Fibroblast of lung (primary cell): ENCODE results near the gene DNAH8. TPM values are rescaled to one million over a fixed set of nuclear protein-coding genes. Genes with fewer than 3 reads are reported as not detected.

Experiments used
- DNase-seq, 2 donors: peaks; one replicate each; pipeline versions ENCODE4 v3.0.0 to v3.0.0-alpha.2; 2010; ENCODE audit warnings: low read depth in 2 of 2
- H2AFZ ChIP-seq: 2 replicates; pipeline ENCODE4 v1.5.1; 2012; ENCODE audit warnings: low read length, control low read depth, inconsistent platforms
- H3K27ac ChIP-seq: 2 replicates; pipeline ENCODE4 v1.5.1; 2011; ENCODE audit warnings: low read length, control low read depth; ENCODE audit not compliant: insufficient read depth
- H3K27me3 ChIP-seq: 2 replicates; pipeline ENCODE4 v1.5.1; 2011; ENCODE audit warnings: mild to moderate bottlenecking, low read length; ENCODE audit not compliant: control insufficient read depth, insufficient read depth
- H3K36me3 ChIP-seq: 2 replicates; pipeline ENCODE4 v1.5.1; 2011; ENCODE audit warnings: low read length; ENCODE audit not compliant: control insufficient read depth, insufficient read depth
- H3K4me1 ChIP-seq: 2 replicates; pipeline ENCODE4 v1.5.1; 2011; ENCODE audit warnings: low read length; ENCODE audit not compliant: control insufficient read depth, insufficient read depth; ENCODE audit errors: extremely low read depth
- H3K4me2 ChIP-seq: 2 replicates; pipeline ENCODE4 v1.5.1; 2011; ENCODE audit warnings: low read length, control low read depth; ENCODE audit not compliant: insufficient read depth; ENCODE audit errors: extremely low read depth
- H3K4me3 ChIP-seq, 4 experiments: fragments of 200-600 bp in 1 of 4; sonication (generic) in 1 of 4; replicated peaks in 1 of 4; 2 replicates each; pipeline ENCODE4 v1.5.1; 2011 to 2016; ENCODE audit warnings: low read length in 4 of 4, low read depth in 3 of 4, mild to moderate bottlenecking in 3 of 4, control low read depth in 2 of 4, inconsistent platforms in 1 of 4, mixed read lengths in 1 of 4; ENCODE audit not compliant: insufficient read depth in 1 of 4; ENCODE audit errors: control extremely low read depth in 1 of 4
- H3K79me2 ChIP-seq: 2 replicates; pipeline ENCODE4 v1.5.1; 2012; ENCODE audit warnings: mild to moderate bottlenecking, low read length, inconsistent platforms; ENCODE audit not compliant: control insufficient read depth, insufficient read depth
- H3K9ac ChIP-seq: 2 replicates; pipeline ENCODE4 v1.5.1; 2011; ENCODE audit warnings: mild to moderate bottlenecking, low read length, control low read depth; ENCODE audit not compliant: insufficient read depth
- H3K9me3 ChIP-seq: 2 replicates; pipeline ENCODE4 v1.5.1; 2012; ENCODE audit warnings: low read depth, low read length; ENCODE audit not compliant: control insufficient read depth, insufficient read depth
- H4K20me1 ChIP-seq: 2 replicates; pipeline ENCODE4 v1.5.1; 2011; ENCODE audit warnings: low read length; ENCODE audit not compliant: control insufficient read depth, insufficient read depth; ENCODE audit errors: extremely low read depth
- CTCF ChIP-seq, 2 donors: IDR thresholded peaks in 1 of 2; conservative IDR thresholded peaks in 1 of 2; 1 replicate in 1 of 2; 2 replicates in 1 of 2; pipeline ENCODE4 v1.5.1; 2011 to 2012; ENCODE audit warnings: low read length in 2 of 2, control low read depth in 1 of 2, inconsistent platforms in 1 of 2, low read depth in 1 of 2, mild to moderate bottlenecking in 1 of 2
- EZH2 ChIP-seq: IDR thresholded peaks from 2 replicates; pipeline ENCODE4 v1.5.1; 2012; ENCODE audit warnings: low read length, control low read depth, mild to moderate bottlenecking; ENCODE audit errors: missing control alignments
- polyA plus RNA-seq, 2 donors: library from polyadenylated mRNA; depleted of rRNA in 1 of 2; stranded (reverse) in 1 of 2; unstranded in 1 of 2; fragments of >200 nt; gene quantifications; 2 replicates each; pipeline ENCODE4 v1.2.1, GENCODE V29; 2011 to 2012; ENCODE audit warnings: missing spikeins in 1 of 2
- total RNA-seq: library from RNA; depleted of rRNA; stranded (reverse); fragments of >200 nt; gene quantifications from 2 replicates; pipeline ENCODE4 v1.2.1, GENCODE V29; 2014

The DNAH8 gene
- total and polyA plus RNA-seq, 2 donors (not counting 1 experiment from before 2014, with no cell fraction given) = under 0.01 TPM; not detected in 1

- no peaks in the 10 kb centered on the region for H3K36me3 ChIP-seq
- H3K79me2 ChIP-seq = no peaks in the 10 kb centered on the region
- no peaks in the 10 kb centered on the region for H4K20me1 ChIP-seq
- no peaks in the 10 kb centered on the region for H3K9me3 ChIP-seq
- H2AFZ ChIP-seq = no peak overlapping the region
- H3K4me2 ChIP-seq = no peak overlapping the region
- DNase-seq = no peak
- no peaks in the 10 kb centered on the region for H3K27me3 ChIP-seq
- TF ChIP-seq CTCF (conservative IDR thresholded peaks at IDR 0.05 in 1 of 2, IDR thresholded peaks at IDR 0.05 in 1 of 2; ENCODE audit: low read depth in 1 of 2, low read length in 2 of 2) (no peak), EZH2 (no peak)
- H3K4me3 ChIP-seq = no peak overlapping the region
- H3K27ac ChIP-seq = no peak overlapping the region
- H3K4me1 ChIP-seq = no peaks in the 10 kb centered on the region
- H3K9ac ChIP-seq = no peak overlapping the region
Observed at GRCh38 chr6:39078695-39079094, 363.6 kb downstream of the DNAH8 start.

DNA sequence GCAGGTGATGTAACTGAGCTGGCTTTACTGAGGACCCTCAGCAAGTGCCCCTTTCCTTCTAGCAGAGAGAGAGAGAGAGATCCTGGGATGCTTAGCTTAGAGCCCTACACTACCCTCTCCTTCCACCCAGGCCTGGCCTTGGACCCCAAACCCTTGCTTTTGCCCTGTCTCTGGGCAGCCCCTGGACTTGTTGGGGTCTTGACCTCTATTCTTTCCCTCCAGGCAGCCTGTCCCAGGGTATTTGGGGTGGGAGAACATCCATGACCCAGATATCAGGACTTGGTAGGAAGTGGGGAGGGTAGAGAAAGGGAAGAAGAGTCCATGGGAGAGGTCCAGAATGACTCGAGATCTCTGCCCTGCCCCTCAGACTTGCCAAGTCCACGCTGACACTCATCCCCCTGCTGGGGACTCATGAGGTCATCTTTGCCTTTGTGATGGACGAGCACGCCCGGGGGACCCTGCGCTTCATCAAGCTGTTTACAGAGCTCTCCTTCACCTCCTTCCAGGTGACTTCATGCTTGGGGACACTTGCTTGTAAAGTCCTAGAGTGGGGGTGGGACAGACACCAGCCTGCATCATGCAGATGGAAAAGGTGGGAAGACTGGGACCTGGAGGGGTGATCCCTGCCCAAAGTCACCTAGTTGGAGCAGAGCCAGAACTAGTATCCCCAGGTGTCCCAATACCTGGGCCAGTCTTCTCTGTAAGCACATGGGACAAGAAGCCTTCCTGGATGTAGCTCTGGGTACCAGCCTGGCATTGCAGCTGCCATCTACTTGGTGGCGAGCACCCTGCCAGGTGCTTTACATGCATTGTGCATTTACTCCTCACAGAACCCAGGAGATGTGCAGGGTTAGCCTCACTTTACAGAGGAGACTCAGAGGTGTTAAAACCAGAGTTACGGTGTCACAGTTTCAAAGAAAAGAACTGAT lies 364.4 kb downstream of the DNAH8 start:
- Histone ChIP-seq H3K4me2 (no peak overlapping the region), H2AFZ (no peak overlapping the region), H3K27ac (no peak overlapping the region), H3K9me3 (no peaks in the 10 kb centered on the region), H3K27me3 (no peaks in the 10 kb centered on the region), H4K20me1 (no peaks in the 10 kb centered on the region), H3K9ac (no peak overlapping the region), H3K79me2 (no peaks in the 10 kb centered on the region), H3K36me3 (no peaks in the 10 kb centered on the region), H3K4me3 (no peak overlapping the region), H3K4me1 (no peaks in the 10 kb centered on the region)
- DNase-seq = no peak
- TF ChIP-seq EZH2 (no peak), CTCF (conservative IDR thresholded peaks at IDR 0.05 in 1 of 2, IDR thresholded peaks at IDR 0.05 in 1 of 2; ENCODE audit: low read depth in 1 of 2, low read length in 2 of 2) (no peak)

Other genes starting within 250 kb of the DNAH8 start
- gene BTBD9, start 75.4 kb upstream of the DNAH8 start, total RNA-seq = 8.2 and 13.4 TPM in 2 replicates
- 5.2 and 7.7 TPM in 2 replicates for gene BTBD9, start 75.4 kb upstream of the DNAH8 start, polyA plus RNA-seq
- 108 and 126 TPM in 2 replicates for gene GLO1, start 12.2 kb upstream of the DNAH8 start, total RNA-seq
- gene GLO1, start 12.2 kb upstream of the DNAH8 start, polyA plus RNA-seq = 140 and 143 TPM in 2 replicates